CD4-positive, alpha-beta memory T cell (primary cell): Measurements from ENCODE around the gene TOMM40. TPM values are rescaled to one million over a fixed set of nuclear protein-coding genes. Genes with fewer than 3 reads are reported as not detected.
"Not testable (repeated sequence)": the region's sequence is repeated elsewhere in the genome, so short reads cannot be mapped to it uniquely, and the experiment has no call there.

ENCODE experiments used
- CTCF ChIA-PET: fragments of 350-600 bp; sonication (Branson Sonifier 250); formaldehyde crosslinking; loops from one replicate; lab custom pipeline; 2021; ENCODE audit warnings: inconsistent platforms; ENCODE audit not compliant: partially characterized antibody; lab: Charles Lee
- POLR2A ChIA-PET: fragments of 350-600 bp; sonication (Branson Sonifier 250); formaldehyde crosslinking; loops from one replicate; lab custom pipeline; 2021; ENCODE audit not compliant: partially characterized antibody; lab: Charles Lee
- DNase-seq, 5 donors: peaks; one replicate each; pipeline versions ENCODE4 v3.0.0 to v3.0.0-alpha.2; 2020 to 2022; ENCODE audit warnings: mixed read lengths in 1 of 5
- H3K27ac ChIP-seq: one replicate; pipeline ENCODE4 v1.7.0; 2013; ENCODE audit warnings: low read depth, low read length
- H3K27me3 ChIP-seq: 2 replicates; pipeline ENCODE4 v1.7.0; 2013; ENCODE audit warnings: mild to moderate bottlenecking, low read length, moderate library complexity; ENCODE audit not compliant: insufficient read depth
- H3K36me3 ChIP-seq: 2 replicates; pipeline ENCODE4 v1.7.0; 2013; ENCODE audit warnings: mild to moderate bottlenecking, low read length, moderate library complexity; ENCODE audit not compliant: insufficient read depth
- H3K4me1 ChIP-seq: 2 replicates; pipeline ENCODE4 v1.7.0; 2013; ENCODE audit warnings: mild to moderate bottlenecking, low read length, moderate library complexity; ENCODE audit not compliant: insufficient read depth
- H3K4me3 ChIP-seq, 2 donors: one replicate each; pipeline ENCODE4 v1.7.0; 2013; ENCODE audit warnings: low read length in 2 of 2, mild to moderate bottlenecking in 1 of 2
- H3K9me3 ChIP-seq, 2 donors: one replicate each; pipeline ENCODE4 v1.7.0; 2013; ENCODE audit warnings: low read length in 2 of 2, control low read depth in 1 of 2; ENCODE audit not compliant: control insufficient read depth in 1 of 2
- H3K27ac Mint-ChIP-seq, 7 donors: one replicate each; pipeline ENCODE4 v1.8.0; 2020 to 2021; ENCODE audit warnings: mixed read lengths in 7 of 7, mild to moderate bottlenecking in 6 of 7, inconsistent platforms in 3 of 7, moderate library complexity in 3 of 7
- H3K27me3 Mint-ChIP-seq, 2 donors: one replicate each; pipeline ENCODE4 v1.8.0; 2020 to 2021; ENCODE audit warnings: mixed read lengths in 2 of 2
- H3K36me3 Mint-ChIP-seq, 2 donors: one replicate each; pipeline ENCODE4 v1.8.0; 2020 to 2021; ENCODE audit warnings: mixed read lengths in 2 of 2, inconsistent platforms in 1 of 2, mild to moderate bottlenecking in 1 of 2
- H3K4me1 Mint-ChIP-seq, 4 donors: one replicate each; pipeline ENCODE4 v1.8.0; 2020 to 2021; ENCODE audit warnings: mixed read lengths in 4 of 4, mild to moderate bottlenecking in 1 of 4
- H3K4me3 Mint-ChIP-seq, 8 donors: one replicate each; pipeline ENCODE4 v1.8.0; 2020 to 2021; ENCODE audit warnings: mixed read lengths in 8 of 8, mild to moderate bottlenecking in 7 of 8, moderate library complexity in 6 of 8, inconsistent platforms in 3 of 8
- H3K9me3 Mint-ChIP-seq, 8 donors: one replicate each; pipeline ENCODE4 v1.8.0; 2020 to 2021; ENCODE audit warnings: mixed read lengths in 8 of 8, mild to moderate bottlenecking in 5 of 8, inconsistent platforms in 3 of 8, moderate library complexity in 1 of 8
- intact Hi-C: fragments of 100-400 bp; cut with micrococcal nuclease; formaldehyde crosslinking; loops from one replicate; pipeline ENCODE4 v1.15.1; 2023
- polyA plus RNA-seq, 2 donors: library from polyadenylated mRNA; unstranded; fragments of 300-500 nt; fragmentation: Illumina TruSeq; gene quantifications; one replicate each; pipeline ENCODE4 v1.2.3, GENCODE V29; 2021
- total RNA-seq, 2 experiments: library from RNA; stranded (reverse); gene quantifications; one replicate each; pipeline ENCODE4 v1.2.3, GENCODE V29; 2021

Gene TOMM40
- total and polyA plus RNA-seq, 4 experiments from 2014 or later = 30.9 to 43.6 (median 33.7) TPM

- H3K27ac ChIP-seq, H3K4me1 Mint-ChIP-seq, H3K9me3 ChIP-seq, POLR2A ChIA-PET, H3K36me3 ChIP-seq, H3K9me3 Mint-ChIP-seq, H3K36me3 Mint-ChIP-seq, H3K27me3 ChIP-seq, H3K4me1 ChIP-seq: not testable (repeated sequence)
- peak within 1 kb of the TSS; percentile 83 to 92 (median 84) for H3K4me3 Mint-ChIP-seq
- H3K27me3 Mint-ChIP-seq = peaks cover 14 to 24% of the 10 kb centered on the region in 2 donors
- H3K4me3 ChIP-seq = peak within 1 kb of the TSS; percentile 36 to 55
- CTCF ChIA-PET = interaction anchor here (0.9 to 1.9 kb wide), 2 partner anchors 10 to 224 kb away, joined by 3 to 5 read pairs; no protein-coding TSS in a partner anchor
- peak within 1 kb of the TSS in 6 of 7 donors; percentile 2 to 78 (median 37) for H3K27ac Mint-ChIP-seq
- peak; percentile 67 to 76 (median 70) for DNase-seq
- intact Hi-C loops = loop anchor here (1.0 kb wide), 1 partner anchor 41 kb away; the partner anchor contains the start of gene CLPTM1
These were observed 23.6 kb downstream of the TOMM40 start, which contains the start of gene APOC1 for GRCh38 chr19:44914433-44915206. Gene APOC1, plus strand, starts transcription at chr19:44914608. Its CDS starts 284 bp downstream, at chr19:44914892.

DNA sequence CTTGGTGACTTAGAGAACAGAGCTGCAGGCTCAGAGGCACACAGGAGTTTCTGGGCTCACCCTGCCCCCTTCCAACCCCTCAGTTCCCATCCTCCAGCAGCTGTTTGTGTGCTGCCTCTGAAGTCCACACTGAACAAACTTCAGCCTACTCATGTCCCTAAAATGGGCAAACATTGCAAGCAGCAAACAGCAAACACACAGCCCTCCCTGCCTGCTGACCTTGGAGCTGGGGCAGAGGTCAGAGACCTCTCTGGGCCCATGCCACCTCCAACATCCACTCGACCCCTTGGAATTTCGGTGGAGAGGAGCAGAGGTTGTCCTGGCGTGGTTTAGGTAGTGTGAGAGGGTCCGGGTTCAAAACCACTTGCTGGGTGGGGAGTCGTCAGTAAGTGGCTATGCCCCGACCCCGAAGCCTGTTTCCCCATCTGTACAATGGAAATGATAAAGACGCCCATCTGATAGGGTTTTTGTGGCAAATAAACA, 33.2 kb downstream of the TOMM40 start:
- Histone ChIP-seq H3K4me3 (no peak overlapping the region), H3K27ac (no peak overlapping the region), H3K9me3 (no peaks in the 10 kb centered on the region), H3K4me1 (no peaks in the 10 kb centered on the region), H3K36me3 (no peaks in the 10 kb centered on the region), H3K27me3 (no peaks in the 10 kb centered on the region)
- Mint-ChIP-seq H3K36me3 (no peaks in the 10 kb centered on the region), H3K4me1 (peaks cover 0 to 9% (median 4%) of the 10 kb centered on the region in 4 donors), H3K27me3 (peaks cover 10 to 19% of the 10 kb centered on the region in 2 donors), H3K4me3 (no peak overlapping the region), H3K9me3 (no peaks in the 10 kb centered on the region), H3K27ac (peak overlapping the region in 1 of 7 donors; percentile 25)
- ChIA-PET POLR2A (no interaction called here), CTCF (no interaction called here)
- DNase-seq = no peak
- intact Hi-C loops = no loop called here

GRCh38 chr19:44925114-44925891, 34.2 kb downstream of the TOMM40 start:
- no peak for DNase-seq
- no peaks in the 10 kb centered on the region for H3K36me3 ChIP-seq
- peaks cover 10 to 19% of the 10 kb centered on the region in 2 donors for H3K27me3 Mint-ChIP-seq
- intact Hi-C loops = no loop called here
- POLR2A ChIA-PET = interaction anchor here (0.8 kb wide), 1 partner anchor 9 kb away, joined by 3 read pairs; no protein-coding TSS in a partner anchor
- no peak overlapping the region for H3K27ac ChIP-seq
- H3K9me3 ChIP-seq = no peaks in the 10 kb centered on the region
- H3K36me3 Mint-ChIP-seq = no peaks in the 10 kb centered on the region
- H3K4me1 ChIP-seq = no peaks in the 10 kb centered on the region
- H3K4me1 Mint-ChIP-seq = peaks cover 0 to 9% (median 4%) of the 10 kb centered on the region in 4 donors
- no peak overlapping the region for H3K4me3 ChIP-seq
- no peaks in the 10 kb centered on the region for H3K9me3 Mint-ChIP-seq
- H3K27ac Mint-ChIP-seq = no peak overlapping the region
- CTCF ChIA-PET = no interaction called here
- no peak overlapping the region for H3K4me3 Mint-ChIP-seq
- no peaks in the 10 kb centered on the region for H3K27me3 ChIP-seq

GRCh38 chr19:44926245-44927077, 35.4 kb downstream of the TOMM40 start:
- H3K36me3 Mint-ChIP-seq, intact Hi-C loops, H3K9me3 Mint-ChIP-seq, H3K27ac Mint-ChIP-seq, H3K27me3 ChIP-seq, H3K4me1 Mint-ChIP-seq, H3K4me1 ChIP-seq, H3K9me3 ChIP-seq, DNase-seq, H3K27ac ChIP-seq, POLR2A ChIA-PET, CTCF ChIA-PET, H3K4me3 ChIP-seq, H3K36me3 ChIP-seq: not testable (repeated sequence)
- peaks cover 10 to 19% of the 10 kb centered on the region in 2 donors for H3K27me3 Mint-ChIP-seq
- H3K4me3 Mint-ChIP-seq = peak overlapping the region in 5 of 8 donors; percentile 15 to 75 (median 38)

- H3K36me3 ChIP-seq = no peaks in the 10 kb centered on the region
- Mint-ChIP-seq H3K27me3 (peaks cover 10 to 19% of the 10 kb centered on the region in 2 donors), H3K27ac (no peak overlapping the region), H3K36me3 (no peaks in the 10 kb centered on the region), H3K4me1 (peaks cover 0 to 9% (median 4%) of the 10 kb centered on the region in 4 donors), H3K9me3 (no peaks in the 10 kb centered on the region), H3K4me3 (no peak overlapping the region)
- H3K9me3 ChIP-seq = no peaks in the 10 kb centered on the region
- H3K27me3 ChIP-seq = no peaks in the 10 kb centered on the region
- no peaks in the 10 kb centered on the region for H3K4me1 ChIP-seq
- POLR2A ChIA-PET = no interaction called here
- DNase-seq = no peak
- CTCF ChIA-PET = no interaction called here
- intact Hi-C loops = no loop called here
- no peak overlapping the region for H3K4me3 ChIP-seq
- H3K27ac ChIP-seq = no peak overlapping the region
These were observed 36.7 kb downstream of the TOMM40 start for GRCh38 chr19:44927746-44928145.

DNA sequence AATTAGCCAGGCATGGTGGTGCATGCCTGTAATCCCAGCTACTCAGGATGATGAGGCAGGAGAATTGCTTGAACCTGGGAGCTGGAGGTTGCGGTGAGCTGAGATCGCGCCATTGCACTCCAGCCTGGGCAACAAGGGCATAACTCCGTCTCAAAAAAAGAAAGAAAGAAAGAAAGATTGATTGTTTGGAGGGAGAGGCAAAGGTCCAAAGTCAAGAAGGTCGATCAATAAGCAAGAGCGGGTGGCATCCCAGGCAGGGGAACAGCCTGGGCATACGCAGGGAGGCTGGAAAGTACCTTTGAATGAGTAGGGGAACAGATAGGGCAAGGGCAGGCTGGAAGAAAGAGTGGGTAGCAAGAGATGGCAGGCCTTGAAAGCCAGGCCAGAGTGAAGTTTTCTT, 39.0 kb downstream of the TOMM40 start:
- Mint-ChIP-seq H3K4me3 (no peak overlapping the region), H3K27ac (peak overlapping the region in 1 of 7 donors; percentile 76), H3K27me3 (peaks cover 10 to 16% of the 10 kb centered on the region in 2 donors), H3K36me3 (no peaks in the 10 kb centered on the region), H3K4me1 (peaks cover 0 to 9% (median 4%) of the 10 kb centered on the region in 4 donors), H3K9me3 (no peaks in the 10 kb centered on the region)
- DNase-seq = no peak
- CTCF ChIA-PET = interaction anchor here (1.1 kb wide), 1 partner anchor 159 kb away, joined by 3 read pairs; no protein-coding TSS in a partner anchor
- Histone ChIP-seq H3K9me3 (no peaks in the 10 kb centered on the region), H3K4me3 (no peak overlapping the region), H3K27me3 (no peaks in the 10 kb centered on the region), H3K4me1 (no peaks in the 10 kb centered on the region), H3K27ac (no peak overlapping the region), H3K36me3 (no peaks in the 10 kb centered on the region)
- intact Hi-C loops = no loop called here
- POLR2A ChIA-PET = no interaction called here
